Measurements from ENCODE around the gene INO80E.
A peak's percentile ranks its signal among the peaks of the same experiment; 100 is the strongest.
"Not testable (repeated sequence)": the region's sequence is repeated elsewhere in the genome, so short reads cannot be mapped to it uniquely, and the experiment has no call there.

Gene INO80E, protein sequence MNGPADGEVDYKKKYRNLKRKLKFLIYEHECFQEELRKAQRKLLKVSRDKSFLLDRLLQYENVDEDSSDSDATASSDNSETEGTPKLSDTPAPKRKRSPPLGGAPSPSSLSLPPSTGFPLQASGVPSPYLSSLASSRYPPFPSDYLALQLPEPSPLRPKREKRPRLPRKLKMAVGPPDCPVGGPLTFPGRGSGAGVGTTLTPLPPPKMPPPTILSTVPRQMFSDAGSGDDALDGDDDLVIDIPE

GRCh38 chr16:29995911-29996765 lies at the start of gene INO80E:
Gene INO80E (plus strand): TSS chr16:29996241. CDS start chr16:29996311, 70 bp downstream.
- DNase-seq (ENCODE audit: low read depth in 2 of 2), result peak; percentile 79 to 84

- no peak for DNase-seq (ENCODE audit: low read depth in 2 of 2)
Observed at GRCh38 chr16:29947897-29948296, 48.1 kb upstream of the INO80E start.

- no peak for DNase-seq (ENCODE audit: low read depth in 2 of 2)
Observed at GRCh38 chr16:29950806-29951461, 45.1 kb upstream of the INO80E start.

DNA sequence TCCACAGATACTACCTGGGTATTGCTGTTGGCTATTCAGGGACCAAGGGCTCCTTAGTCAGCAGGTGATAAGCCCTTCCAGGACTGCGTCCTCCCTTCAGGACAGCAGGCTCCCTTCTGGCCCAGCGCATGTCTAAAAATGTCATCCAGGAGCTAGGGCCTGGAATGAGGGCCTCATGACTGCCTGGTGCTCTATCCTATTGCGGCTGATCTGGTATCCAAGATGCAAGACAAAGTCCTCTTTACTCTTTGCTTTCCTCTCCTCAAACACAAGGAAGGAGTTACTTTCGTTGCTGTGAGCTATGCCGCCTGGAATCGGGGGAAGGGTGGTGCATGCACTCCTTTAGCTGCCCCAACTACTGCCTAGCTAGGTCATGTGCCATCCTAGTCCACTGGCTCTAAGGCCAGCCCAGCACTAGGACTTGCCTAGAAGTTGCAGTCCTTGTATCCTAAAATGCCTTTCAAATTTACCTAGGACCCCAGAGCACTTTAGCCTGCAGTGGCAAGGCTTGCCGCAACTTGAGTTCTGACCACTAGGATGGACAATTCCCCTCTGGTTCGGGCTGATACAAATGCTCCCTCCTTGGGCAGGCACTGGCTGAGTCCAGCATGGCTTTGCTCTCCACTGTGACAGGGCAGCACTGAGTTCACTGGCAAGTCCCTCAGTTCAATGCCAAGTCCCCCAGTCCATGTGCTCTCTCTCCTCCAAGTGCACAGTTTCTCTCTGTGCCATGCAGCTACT lies 44.2 kb upstream of the INO80E start:
- no peak for DNase-seq (ENCODE audit: low read depth in 2 of 2)

GRCh38 chr16:29958756-29959155 lies 37.3 kb upstream of the INO80E start:
- DNase-seq (ENCODE audit: low read depth in 2 of 2), result no peak

DNA sequence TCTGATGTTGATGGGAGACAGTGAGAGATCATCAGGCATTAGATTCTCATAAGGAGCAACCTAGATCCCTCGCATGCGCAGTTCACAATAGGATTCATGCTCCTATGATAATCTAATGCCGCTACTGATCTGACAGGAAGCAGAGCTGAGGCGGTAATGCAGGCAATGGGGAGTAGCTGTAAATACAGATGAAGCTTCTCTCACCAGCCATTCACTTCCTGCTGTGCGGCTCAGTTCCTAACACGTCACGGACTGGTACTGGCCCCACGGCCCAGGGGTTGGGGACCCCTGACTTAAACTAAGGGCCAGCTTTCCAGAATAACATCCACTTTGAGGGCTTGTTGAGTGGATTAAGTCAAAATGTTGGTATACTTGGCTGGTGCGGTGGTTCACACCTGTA lies 36.7 kb upstream of the INO80E start:
- no peak for DNase-seq (ENCODE audit: low read depth in 2 of 2)

DNA sequence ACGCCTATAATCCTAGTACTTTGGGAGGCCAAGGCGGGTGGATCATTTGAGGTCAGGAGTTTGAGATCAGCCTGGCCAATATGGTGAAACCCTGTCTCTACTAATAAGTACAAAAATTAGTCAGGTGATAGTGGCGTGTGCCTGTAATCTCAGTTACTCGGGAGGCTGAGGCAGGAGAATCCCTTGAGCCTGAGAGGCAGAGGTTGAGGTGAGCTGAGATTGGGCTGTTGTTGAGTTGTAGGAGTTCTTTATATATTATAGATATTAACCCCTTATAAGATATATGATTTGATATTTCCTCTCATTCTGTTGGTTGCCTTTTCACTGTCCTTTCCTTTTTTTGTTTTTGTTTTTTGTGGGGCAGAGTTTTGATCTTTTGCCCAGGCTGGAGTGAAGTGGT lies 36.2 kb upstream of the INO80E start:
- not testable (repeated sequence) for DNase-seq (ENCODE audit: low read depth in 2 of 2)

GRCh38 chr16:29961127-29961478 lies 34.9 kb upstream of the INO80E start:
- no peak for DNase-seq (ENCODE audit: low read depth in 2 of 2)

DNA sequence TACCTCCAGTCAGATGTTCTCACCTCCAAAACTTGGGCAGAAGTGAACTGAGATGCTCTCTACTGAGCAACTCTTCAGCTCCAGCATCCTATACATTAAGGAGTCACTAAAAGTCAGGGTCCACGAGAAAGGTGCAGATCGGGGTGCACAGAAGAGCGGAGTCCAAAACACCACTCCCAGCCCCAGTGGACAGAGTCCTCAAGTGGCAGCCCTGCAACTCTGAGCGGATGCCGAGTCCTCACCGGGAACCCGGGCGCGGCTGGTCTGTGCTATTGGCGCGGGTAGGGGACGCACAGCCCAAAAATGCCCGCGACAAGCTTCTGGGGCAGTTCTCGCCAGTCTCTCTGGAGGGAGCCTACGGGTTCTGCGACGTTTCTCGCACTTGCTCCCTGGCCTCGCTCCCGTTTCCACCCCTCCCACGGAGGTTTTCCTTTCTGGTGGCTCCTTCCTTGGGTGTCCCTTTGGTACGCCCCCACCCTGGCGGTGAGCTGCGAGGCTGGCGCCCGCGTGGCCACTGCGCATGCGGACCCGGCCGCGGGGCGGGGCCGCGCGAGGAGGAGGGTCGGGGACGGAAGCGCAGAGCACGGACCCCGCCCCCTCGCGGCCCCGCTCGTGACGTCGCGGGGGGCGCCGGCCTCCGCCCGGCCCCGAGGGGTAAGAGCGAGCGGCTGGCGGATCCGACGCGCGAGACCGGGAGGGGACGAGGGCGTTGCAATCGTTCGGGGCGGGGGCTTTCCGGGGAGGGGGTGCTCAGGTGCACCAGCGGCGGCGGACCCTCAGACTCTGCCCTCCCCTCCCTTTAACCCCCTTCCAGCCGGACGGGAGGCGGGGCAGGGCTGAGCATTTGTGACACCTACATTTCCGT lies 34.3 kb upstream of the INO80E start, which contains the start of gene TMEM219:
Gene TMEM219, plus strand, starts transcription at position 601 of the 865 bp plus-strand sequence. CDS start 1,065 bp downstream, outside the sequence.
- DNase-seq (ENCODE audit: low read depth in 2 of 2), result peak; percentile 70 to 75

- DNase-seq (ENCODE audit: low read depth in 2 of 2), result no peak
Observed at GRCh38 chr16:29962344-29962994, 33.6 kb upstream of the INO80E start.

DNA sequence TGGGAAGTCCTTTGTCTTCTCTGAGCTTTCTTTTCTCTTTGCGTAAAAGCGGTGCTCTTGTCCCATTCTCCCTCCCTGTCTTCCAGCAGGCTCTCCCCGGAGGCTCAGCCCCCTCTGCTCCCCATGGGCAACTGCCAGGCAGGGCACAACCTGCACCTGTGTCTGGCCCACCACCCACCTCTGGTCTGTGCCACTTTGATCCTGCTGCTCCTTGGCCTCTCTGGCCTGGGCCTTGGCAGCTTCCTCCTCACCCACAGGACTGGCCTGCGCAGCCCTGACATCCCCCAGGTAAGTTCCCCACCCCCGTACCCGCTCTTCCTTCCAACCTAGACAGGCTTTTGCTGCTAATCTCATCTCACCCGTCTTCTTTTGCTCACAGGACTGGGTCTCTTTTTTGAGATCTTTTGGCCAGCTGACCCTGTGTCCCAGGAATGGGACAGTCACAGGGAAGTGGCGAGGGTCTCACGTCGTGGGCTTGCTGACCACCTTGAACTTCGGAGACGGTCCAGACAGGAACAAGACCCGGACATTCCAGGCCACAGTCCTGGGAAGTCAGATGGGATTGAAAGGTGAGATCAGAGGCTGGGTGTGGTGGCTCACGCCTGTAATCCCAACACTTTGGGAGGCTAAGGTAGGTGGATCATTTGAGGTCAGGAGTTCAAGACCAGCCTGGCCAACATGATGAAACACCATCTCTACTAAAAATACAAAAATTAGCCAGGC lies 32.9 kb upstream of the INO80E start:
- no peak for DNase-seq (ENCODE audit: low read depth in 2 of 2)

DNA sequence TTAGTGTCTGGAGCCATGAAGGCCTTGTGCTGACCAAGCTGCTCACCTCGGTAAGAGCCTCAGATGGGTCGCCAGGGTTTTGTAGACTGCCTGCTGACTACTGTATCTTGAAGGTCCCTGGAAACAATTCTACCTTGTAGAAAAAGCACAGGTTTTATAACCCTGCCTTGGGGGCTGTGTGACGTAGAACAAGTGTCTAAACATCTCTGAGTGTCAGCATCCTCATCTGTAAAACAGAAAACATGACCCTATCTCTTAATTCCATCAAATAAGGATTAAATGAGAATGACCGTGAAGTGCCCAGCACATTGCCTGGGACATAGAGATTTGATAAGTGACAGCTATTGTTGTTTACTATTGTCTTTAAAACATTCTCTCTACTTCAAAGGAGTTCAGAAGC lies 27.8 kb upstream of the INO80E start:
- DNase-seq (ENCODE audit: low read depth in 2 of 2), result no peak

- no peak for DNase-seq (ENCODE audit: low read depth in 2 of 2)
Observed at GRCh38 chr16:29971304-29971703, 24.7 kb upstream of the INO80E start.

- no peak for DNase-seq (ENCODE audit: low read depth in 2 of 2)
Observed at GRCh38 chr16:29972500-29972899, 23.5 kb upstream of the INO80E start.

DNA sequence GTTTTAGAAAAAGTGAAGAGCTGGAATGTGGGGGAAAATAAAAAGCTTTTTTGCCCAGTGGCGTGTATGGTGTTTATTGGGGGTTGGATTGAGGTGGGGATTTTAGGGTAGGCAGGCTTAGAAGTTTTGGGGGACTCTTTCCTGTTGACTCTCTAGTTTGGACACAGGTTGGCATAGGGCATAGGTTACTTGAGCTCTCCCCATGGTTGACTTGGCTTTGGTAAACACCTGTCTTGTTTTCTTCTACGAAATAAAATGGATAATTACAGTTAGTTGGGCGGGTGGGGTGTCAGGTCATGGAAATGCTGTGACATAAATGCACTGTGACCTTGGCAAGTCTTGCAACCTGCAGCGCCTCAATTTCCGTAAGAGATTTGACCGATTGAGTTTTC lies 23.1 kb upstream of the INO80E start:
- DNase-seq (ENCODE audit: low read depth in 2 of 2), result no peak

DNA sequence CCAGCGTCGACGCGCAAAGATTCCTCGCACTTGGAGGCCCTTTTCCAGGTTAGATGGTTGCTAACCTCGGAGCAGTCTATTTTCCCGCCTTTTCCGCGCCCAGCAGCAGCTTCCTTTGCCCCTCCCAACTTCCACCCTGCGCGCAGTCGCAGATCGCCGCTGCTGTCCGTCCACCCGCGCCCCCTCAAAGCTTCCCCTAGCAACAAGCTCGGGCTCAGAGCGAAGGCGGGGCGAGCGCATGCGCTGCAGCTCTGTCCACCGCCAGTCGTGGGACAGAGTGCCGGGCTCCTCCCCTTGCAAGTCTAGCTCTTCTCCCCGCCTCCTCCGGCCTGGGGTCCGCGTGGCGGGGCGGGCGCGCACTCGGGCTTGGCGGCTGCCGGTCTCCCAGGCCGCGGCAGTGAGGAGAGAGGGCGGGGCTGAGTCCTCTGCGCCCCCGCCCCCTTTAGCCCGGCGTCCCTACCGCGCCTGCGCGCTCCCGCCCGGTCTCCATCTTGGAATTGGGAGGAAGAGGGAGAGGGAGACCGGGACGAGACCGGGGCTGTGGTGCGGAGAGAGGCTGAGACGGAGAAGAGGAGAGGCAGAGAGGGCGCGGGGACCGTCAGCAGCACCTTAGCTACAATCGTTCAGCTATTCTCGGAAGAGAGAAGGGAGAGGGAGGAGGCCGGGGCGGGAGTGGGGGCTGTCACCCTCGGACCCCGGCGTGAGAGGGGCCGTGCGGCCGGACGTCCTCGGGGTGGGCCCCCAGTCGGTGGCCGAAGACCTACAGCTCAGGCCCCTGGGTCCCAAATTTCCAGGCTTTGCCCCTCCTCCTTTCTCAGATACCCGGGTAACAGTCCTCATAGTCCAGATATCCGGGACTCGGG lies 22.4 kb upstream of the INO80E start, which contains the start of gene TAOK2:
Gene TAOK2, plus strand, starts transcription at position 485 of the 863 bp plus-strand sequence. CDS start 3,905 bp downstream, outside the sequence.
- DNase-seq (ENCODE audit: low read depth in 2 of 2), result peak; percentile 98 to 99

GRCh38 chr16:29974291-29975133 lies 21.5 kb upstream of the INO80E start:
- DNase-seq (ENCODE audit: low read depth in 2 of 2), result no peak

GRCh38 chr16:29975134-29975538 lies 20.9 kb upstream of the INO80E start:
- no peak for DNase-seq (ENCODE audit: low read depth in 2 of 2)

Measured in fibroblast of skin of left biceps (primary cell).